SK-N-SH (cell line): ENCODE measurements around the gene MBNL2.

Source experiments
- CHD2 ChIP-seq: fragments of 150-350 bp; IDR thresholded peaks from 2 replicates; pipeline ENCODE4 v1.6.1; 2018; ENCODE audit warnings: low read length; ENCODE audit not compliant: partially characterized antibody
- FOXJ3 ChIP-seq: sonication (generic); formaldehyde crosslinking; IDR thresholded peaks from 2 replicates; pipeline ENCODE4 v1.5.1; 2020; ENCODE audit warnings: mild to moderate bottlenecking, missing genetic modification reagents
- FOXM1 ChIP-seq: IDR thresholded peaks from 2 replicates; pipeline ENCODE4 v1.4.0; 2012; ENCODE audit warnings: low read depth, mild to moderate bottlenecking
- MEF2A ChIP-seq: IDR thresholded peaks from 2 replicates; pipeline ENCODE4 v1.4.0; 2012; ENCODE audit warnings: low read depth, borderline replicate concordance
- TF ChIP-seq, protein P1 (sequence below): fragments of 200-600 bp; sonication (generic); IDR thresholded peaks from 2 replicates; pipeline ENCODE4 v1.6.1; 2017; ENCODE audit warnings: antibody characterized with exemption, mild to moderate bottlenecking, moderate library complexity

GRCh38 chr13:97339019-97339987 lies 117.2 kb downstream of the MBNL2 start:
- TF ChIP-seq FOXM1 (no peak), CHD2 (no peak), MEF2A (no peak), FOXJ3 (no peak)
- TF ChIP-seq, protein P1, sequence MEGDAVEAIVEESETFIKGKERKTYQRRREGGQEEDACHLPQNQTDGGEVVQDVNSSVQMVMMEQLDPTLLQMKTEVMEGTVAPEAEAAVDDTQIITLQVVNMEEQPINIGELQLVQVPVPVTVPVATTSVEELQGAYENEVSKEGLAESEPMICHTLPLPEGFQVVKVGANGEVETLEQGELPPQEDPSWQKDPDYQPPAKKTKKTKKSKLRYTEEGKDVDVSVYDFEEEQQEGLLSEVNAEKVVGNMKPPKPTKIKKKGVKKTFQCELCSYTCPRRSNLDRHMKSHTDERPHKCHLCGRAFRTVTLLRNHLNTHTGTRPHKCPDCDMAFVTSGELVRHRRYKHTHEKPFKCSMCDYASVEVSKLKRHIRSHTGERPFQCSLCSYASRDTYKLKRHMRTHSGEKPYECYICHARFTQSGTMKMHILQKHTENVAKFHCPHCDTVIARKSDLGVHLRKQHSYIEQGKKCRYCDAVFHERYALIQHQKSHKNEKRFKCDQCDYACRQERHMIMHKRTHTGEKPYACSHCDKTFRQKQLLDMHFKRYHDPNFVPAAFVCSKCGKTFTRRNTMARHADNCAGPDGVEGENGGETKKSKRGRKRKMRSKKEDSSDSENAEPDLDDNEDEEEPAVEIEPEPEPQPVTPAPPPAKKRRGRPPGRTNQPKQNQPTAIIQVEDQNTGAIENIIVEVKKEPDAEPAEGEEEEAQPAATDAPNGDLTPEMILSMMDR: no peak
